ENCODE measurements around the gene RPS5. TPM values are rescaled to one million over a fixed set of nuclear protein-coding genes. Genes with fewer than 3 reads are reported as not detected.
"Not testable (repeated sequence)": the region's sequence is repeated elsewhere in the genome, so short reads cannot be mapped to it uniquely, and the experiment has no call there.

The RPS5 gene
- 1,142 and 1,183 TPM in 2 replicates for total RNA-seq

DNA sequence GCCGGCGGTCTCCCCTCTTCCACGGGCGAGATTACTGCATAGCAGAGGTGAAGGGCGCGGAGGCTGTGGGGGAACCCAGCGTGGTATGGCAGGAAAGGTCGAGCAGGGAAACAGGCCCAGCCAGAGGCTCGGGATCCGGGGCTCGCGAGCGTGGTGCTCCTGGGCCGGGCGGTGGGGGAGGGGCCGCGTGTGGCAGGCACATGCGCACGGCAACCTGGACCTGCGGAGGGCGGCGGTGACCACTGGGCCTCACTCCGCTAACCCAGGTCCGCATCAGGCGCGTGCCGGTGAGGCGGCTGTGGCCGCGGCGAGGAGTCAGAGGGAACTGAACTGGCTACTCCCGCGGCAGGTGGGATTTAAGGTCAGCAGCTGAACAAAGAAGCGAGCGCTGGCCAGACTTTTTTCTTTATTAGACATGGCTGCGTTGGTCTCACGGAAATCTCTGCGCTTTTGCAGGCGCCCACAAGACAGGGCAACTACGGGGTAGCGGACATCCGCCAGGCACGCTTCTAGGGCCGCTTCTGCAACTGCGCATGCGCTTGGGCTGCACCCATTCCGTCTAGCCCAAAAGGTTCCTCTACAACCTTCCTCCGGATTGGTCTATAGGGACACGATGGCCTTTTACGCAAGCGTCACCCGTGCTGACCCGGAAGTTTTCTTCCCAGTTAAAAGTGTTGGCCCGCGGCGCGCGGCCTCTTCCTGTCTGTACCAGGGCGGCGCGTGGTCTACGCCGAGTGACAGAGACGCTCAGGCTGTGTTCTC lies at the start of gene RPS5:
TSS of gene RPS5 (plus strand) at position 694 of the 762 bp plus-strand sequence. CDS start 869 bp downstream, outside the sequence.
- peak within 1 kb of the TSS; percentile 84 for H3K4me3 ChIP-seq (ENCODE audit: low read depth, low read length)
- TF ChIP-seq, protein P1, sequence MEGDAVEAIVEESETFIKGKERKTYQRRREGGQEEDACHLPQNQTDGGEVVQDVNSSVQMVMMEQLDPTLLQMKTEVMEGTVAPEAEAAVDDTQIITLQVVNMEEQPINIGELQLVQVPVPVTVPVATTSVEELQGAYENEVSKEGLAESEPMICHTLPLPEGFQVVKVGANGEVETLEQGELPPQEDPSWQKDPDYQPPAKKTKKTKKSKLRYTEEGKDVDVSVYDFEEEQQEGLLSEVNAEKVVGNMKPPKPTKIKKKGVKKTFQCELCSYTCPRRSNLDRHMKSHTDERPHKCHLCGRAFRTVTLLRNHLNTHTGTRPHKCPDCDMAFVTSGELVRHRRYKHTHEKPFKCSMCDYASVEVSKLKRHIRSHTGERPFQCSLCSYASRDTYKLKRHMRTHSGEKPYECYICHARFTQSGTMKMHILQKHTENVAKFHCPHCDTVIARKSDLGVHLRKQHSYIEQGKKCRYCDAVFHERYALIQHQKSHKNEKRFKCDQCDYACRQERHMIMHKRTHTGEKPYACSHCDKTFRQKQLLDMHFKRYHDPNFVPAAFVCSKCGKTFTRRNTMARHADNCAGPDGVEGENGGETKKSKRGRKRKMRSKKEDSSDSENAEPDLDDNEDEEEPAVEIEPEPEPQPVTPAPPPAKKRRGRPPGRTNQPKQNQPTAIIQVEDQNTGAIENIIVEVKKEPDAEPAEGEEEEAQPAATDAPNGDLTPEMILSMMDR (IDR thresholded peaks at IDR 0.05; ENCODE audit: insufficient read depth, low read depth, low read length), result no peak
- peak; percentile 99 for DNase-seq (ENCODE audit: low read depth)

DNA sequence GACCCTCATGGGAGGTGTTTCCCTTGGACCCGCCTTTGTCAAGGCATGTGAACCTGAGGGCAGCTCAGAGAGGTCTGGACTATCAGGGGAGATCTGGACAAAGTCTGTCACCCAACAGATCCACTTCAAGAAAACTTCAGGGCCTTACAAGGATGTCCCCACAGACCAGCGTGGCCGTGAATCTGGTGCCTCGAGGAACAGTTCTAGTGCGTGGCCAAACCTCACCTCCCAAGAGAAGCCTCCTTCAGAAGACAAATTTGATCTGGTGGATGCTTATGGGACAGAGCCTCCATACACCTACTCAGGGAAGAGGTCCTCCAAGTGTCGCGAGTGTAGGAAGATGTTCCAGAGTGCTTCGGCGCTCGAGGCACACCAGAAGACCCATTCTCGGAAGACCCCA lies 48.7 kb upstream of the RPS5 start:
- DNase-seq (ENCODE audit: low read depth), result no peak
- TF ChIP-seq, protein P1 (IDR thresholded peaks at IDR 0.05; ENCODE audit: insufficient read depth, low read depth, low read length), result no peak
- H3K4me3 ChIP-seq (ENCODE audit: low read depth, low read length), result no peak overlapping the region

DNA sequence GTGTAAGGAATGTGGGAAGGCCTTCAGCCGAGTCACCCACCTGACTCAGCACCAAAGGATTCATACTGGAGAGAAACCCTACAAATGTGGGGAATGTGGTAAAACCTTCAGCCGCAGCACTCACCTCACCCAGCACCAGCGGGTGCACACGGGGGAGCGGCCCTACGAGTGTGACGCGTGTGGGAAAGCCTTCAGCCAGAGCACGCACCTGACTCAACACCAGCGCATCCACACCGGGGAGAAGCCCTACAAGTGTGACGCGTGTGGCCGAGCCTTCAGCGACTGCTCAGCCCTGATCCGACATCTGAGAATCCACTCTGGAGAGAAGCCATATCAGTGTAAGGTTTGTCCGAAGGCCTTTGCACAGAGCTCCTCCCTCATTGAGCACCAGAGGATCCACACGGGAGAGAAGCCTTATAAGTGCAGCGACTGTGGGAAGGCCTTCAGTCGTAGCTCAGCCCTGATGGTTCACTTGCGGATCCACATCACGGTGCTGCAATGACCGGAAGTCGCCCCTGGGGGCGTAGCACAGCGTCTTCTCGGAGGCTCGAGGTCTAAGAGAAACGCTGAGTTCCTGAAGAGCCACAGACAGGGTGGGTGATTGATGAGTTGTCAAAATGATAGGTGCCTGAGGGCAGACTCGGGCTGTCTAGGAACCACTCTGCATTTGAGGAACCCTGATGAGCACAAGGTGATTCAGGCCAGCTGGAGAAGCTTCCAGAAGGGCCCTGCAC lies 48.1 kb upstream of the RPS5 start:
- TF ChIP-seq, protein P1 (IDR thresholded peaks at IDR 0.05; ENCODE audit: insufficient read depth, low read depth, low read length), result no peak
- no peak overlapping the region for H3K4me3 ChIP-seq (ENCODE audit: low read depth, low read length)
- no peak for DNase-seq (ENCODE audit: low read depth)

DNA sequence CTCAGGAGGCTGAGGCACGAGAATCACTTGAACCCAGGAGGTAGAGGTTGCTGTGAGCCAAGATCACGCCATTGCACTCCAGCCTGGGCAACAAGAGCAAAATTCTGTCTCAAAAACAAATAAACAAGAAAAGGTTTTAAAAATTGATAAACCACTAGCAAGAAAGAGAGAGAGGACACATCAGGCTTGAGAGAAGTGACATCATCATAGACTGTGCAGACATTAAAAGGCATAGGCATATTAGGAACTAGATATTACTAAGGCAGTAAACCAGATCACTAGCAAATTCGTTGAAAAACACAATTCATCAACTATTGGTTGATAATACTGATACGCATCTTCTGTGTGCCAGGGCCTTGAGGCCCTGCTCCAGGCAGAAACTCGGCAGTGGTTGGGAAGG lies 41.5 kb upstream of the RPS5 start:
- TF ChIP-seq, protein P1 (IDR thresholded peaks at IDR 0.05; ENCODE audit: insufficient read depth, low read depth, low read length), result no peak
- H3K4me3 ChIP-seq (ENCODE audit: low read depth, low read length), result no peak overlapping the region
- DNase-seq (ENCODE audit: low read depth), result no peak

DNA sequence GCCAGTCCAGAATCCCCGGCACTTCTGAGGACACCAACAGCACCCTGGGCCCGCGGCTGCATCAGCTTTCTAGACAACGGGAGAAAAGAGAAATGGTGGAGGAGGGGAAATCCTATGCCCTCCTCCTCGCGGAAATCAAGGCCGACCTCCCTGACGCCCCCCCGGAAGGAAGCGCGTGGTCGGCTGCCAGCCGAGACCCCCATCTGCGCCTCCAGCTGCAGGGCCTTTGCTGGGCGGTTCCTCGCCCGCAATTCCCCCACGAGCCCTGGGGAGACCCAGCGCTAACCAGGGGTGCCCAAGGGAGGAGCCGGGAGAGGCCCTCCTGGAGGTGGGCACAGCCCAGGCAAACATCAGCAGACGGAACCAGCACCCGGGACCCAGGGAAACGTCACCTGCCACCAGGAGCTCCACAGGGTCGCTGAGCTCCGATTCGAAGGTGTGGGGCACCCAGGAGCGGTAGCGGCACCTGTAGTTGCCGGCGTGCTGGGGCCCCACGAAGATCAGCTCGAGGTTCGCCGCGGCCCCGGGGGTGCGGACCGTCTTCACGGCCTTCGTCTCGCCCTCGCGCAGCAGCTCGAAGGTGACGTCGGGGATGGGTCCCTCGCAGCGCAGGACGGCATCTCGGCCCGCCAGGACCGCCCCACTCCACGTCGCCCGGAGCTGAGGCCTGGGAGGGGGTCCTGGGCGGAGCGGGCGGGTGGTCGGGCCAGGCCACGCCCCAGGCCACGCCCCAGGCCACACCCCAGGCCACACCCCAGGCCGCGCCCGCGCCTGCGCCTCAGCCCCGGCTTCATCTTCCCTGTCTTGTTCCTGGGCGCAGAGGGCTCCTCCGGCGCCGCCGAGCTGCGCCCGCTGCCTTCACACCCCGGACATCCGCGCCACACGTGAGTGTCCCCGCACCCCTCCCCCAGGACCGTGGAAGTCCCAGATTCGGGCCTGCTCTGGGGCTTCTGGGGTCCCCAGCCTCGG lies 39.8 kb upstream of the RPS5 start:
- peak; percentile 78 for DNase-seq (ENCODE audit: low read depth)
- H3K4me3 ChIP-seq (ENCODE audit: low read depth, low read length), result peak overlapping the region; percentile 91
- TF ChIP-seq, protein P1 (IDR thresholded peaks at IDR 0.05; ENCODE audit: insufficient read depth, low read depth, low read length), result no peak

DNA sequence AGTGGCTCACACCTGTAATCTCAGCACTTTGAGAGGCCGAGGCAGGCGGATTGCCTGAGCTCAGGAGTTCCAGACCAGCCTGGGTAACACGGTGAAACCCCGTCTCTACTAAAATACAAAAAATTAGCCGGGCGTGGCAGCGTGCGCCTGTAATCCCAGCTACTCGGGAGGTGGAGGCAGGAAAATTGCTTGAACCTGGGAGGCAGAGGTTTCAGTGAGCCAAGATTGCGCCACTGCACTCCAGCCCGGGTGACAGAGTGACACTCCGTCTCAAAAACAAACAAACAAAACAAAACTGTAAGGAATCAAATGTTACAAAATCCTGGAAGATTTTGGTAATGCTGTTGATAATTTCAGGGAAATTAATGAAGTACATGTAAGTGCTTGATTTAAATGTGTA lies 39.0 kb upstream of the RPS5 start:
- DNase-seq (ENCODE audit: low read depth), result not testable (repeated sequence)
- H3K4me3 ChIP-seq (ENCODE audit: low read depth, low read length), result peak overlapping the region; percentile 91

Data from fibroblast of villous mesenchyme (primary cell).